Osteoblast (primary cell): ENCODE results near the gene AIMP1. TPM values are rescaled to one million over a fixed set of nuclear protein-coding genes. Genes with fewer than 3 reads are reported as not detected.

Source experiments
- DNase-seq: peaks from one replicate; pipeline ENCODE4 v3.0.0; 2011; ENCODE audit warnings: low spot score, mixed read lengths; ENCODE audit not compliant: insufficient read length; ENCODE audit errors: missing footprints
- H2AFZ ChIP-seq: 2 replicates; pipeline ENCODE4 v1.6.0; 2011; ENCODE audit warnings: mild to moderate bottlenecking, low read length
- H3K27ac ChIP-seq: 2 replicates; pipeline ENCODE4 v1.5.1; 2011; ENCODE audit warnings: mild to moderate bottlenecking, low read depth, low read length, moderate library complexity
- H3K27me3 ChIP-seq: 2 replicates; pipeline ENCODE4 v1.6.0; 2012; ENCODE audit warnings: mild to moderate bottlenecking, control low read depth, inconsistent platforms, low read length, moderate library complexity; ENCODE audit not compliant: insufficient read depth
- H3K36me3 ChIP-seq: 2 replicates; pipeline ENCODE4 v1.5.1; 2011; ENCODE audit warnings: mild to moderate bottlenecking, low read length, control low read depth, moderate library complexity; ENCODE audit not compliant: insufficient read depth
- H3K4me1 ChIP-seq: 2 replicates; pipeline ENCODE4 v1.5.1; 2011; ENCODE audit warnings: mild to moderate bottlenecking, low read length, control low read depth, moderate library complexity; ENCODE audit not compliant: insufficient read depth
- H3K4me2 ChIP-seq: 2 replicates; pipeline ENCODE4 v1.6.0; 2011; ENCODE audit warnings: mild to moderate bottlenecking, low read length; ENCODE audit not compliant: insufficient read depth
- H3K4me3 ChIP-seq: fragments of 200-600 bp; sonication (generic); 3 replicates; pipeline ENCODE4 v1.5.1; 2012; ENCODE audit warnings: mild to moderate bottlenecking, low read length, inconsistent platforms; ENCODE audit not compliant: insufficient read depth
- H3K79me2 ChIP-seq: 2 replicates; pipeline ENCODE4 v1.6.0; 2012; ENCODE audit warnings: mild to moderate bottlenecking, low read length, control low read depth, inconsistent platforms; ENCODE audit not compliant: insufficient read depth
- H3K9me3 ChIP-seq: 2 replicates; pipeline ENCODE4 v1.5.1; 2011; ENCODE audit warnings: low read depth, low read length, control low read depth
- H4K20me1 ChIP-seq: 2 replicates; pipeline ENCODE4 v1.6.0; 2012; ENCODE audit warnings: mild to moderate bottlenecking, low read length, control low read depth; ENCODE audit not compliant: insufficient read depth
- total RNA-seq: library from RNA; depleted of rRNA; stranded (reverse); fragments of >200 nt; gene quantifications from 2 replicates; pipeline ENCODE4 v1.2.3, GENCODE V29; 2012
- TF ChIP-seq, protein P1 (sequence below): IDR thresholded peaks from 2 replicates; pipeline ENCODE4 v1.5.1; 2011; ENCODE audit warnings: mild to moderate bottlenecking, low read depth, low read length, moderate library complexity; ENCODE audit errors: extremely low read depth

AIMP1 gene
- total RNA-seq, 1 donor, result 27.9 TPM

DNA sequence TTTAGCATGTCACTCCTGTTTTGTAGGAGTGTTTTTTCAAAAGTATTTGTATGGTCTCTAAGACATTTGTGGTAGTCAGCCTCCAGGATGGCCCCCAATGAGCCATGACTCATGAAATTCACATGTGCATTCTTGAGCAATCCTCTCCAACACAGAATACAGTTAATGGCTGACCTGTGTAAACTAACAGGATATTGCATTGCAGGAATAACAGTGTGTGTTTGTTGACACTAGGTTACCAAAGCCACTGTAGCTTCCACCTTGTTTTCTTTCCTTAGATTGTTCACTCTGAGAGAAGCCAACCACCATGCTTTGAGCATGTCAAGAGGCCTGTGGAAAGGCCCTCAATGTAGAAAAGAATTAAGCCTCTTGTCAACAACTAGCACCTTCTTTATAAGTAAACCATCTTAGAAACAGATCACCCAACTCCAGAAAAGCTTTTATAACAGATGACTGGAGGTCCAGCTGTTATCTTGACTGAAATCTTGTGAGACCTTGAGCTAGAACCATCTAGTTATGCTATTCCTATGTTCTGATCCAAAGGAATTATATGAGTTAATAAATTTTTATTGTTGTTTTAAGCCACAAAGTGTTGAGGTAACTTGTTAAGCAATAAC lies 28.9 kb upstream of the AIMP1 start:
- H2AFZ ChIP-seq, result no peak overlapping the region
- DNase-seq, result peak; percentile 66
- H3K36me3 ChIP-seq, result peaks cover 5% of the 10 kb centered on the region
- peaks cover 3% of the 10 kb centered on the region for H3K4me1 ChIP-seq
- peaks cover 2% of the 10 kb centered on the region for H3K79me2 ChIP-seq
- H3K9me3 ChIP-seq, result no peaks in the 10 kb centered on the region
- TF ChIP-seq, protein P1, sequence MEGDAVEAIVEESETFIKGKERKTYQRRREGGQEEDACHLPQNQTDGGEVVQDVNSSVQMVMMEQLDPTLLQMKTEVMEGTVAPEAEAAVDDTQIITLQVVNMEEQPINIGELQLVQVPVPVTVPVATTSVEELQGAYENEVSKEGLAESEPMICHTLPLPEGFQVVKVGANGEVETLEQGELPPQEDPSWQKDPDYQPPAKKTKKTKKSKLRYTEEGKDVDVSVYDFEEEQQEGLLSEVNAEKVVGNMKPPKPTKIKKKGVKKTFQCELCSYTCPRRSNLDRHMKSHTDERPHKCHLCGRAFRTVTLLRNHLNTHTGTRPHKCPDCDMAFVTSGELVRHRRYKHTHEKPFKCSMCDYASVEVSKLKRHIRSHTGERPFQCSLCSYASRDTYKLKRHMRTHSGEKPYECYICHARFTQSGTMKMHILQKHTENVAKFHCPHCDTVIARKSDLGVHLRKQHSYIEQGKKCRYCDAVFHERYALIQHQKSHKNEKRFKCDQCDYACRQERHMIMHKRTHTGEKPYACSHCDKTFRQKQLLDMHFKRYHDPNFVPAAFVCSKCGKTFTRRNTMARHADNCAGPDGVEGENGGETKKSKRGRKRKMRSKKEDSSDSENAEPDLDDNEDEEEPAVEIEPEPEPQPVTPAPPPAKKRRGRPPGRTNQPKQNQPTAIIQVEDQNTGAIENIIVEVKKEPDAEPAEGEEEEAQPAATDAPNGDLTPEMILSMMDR, result no peak
- no peaks in the 10 kb centered on the region for H4K20me1 ChIP-seq
- H3K4me3 ChIP-seq, result no peak overlapping the region
- peak overlapping the region; percentile 29 for H3K27ac ChIP-seq
- no peaks in the 10 kb centered on the region for H3K27me3 ChIP-seq
- H3K4me2 ChIP-seq, result no peak overlapping the region

GRCh38 chr4:106289737-106290136 lies 26.6 kb upstream of the AIMP1 start:
- peaks cover 3% of the 10 kb centered on the region for H3K4me1 ChIP-seq
- no peaks in the 10 kb centered on the region for H3K9me3 ChIP-seq
- no peaks in the 10 kb centered on the region for H3K79me2 ChIP-seq
- H3K4me3 ChIP-seq, result no peak overlapping the region
- no peaks in the 10 kb centered on the region for H3K27me3 ChIP-seq
- H2AFZ ChIP-seq, result no peak overlapping the region
- no peak overlapping the region for H3K27ac ChIP-seq
- H3K36me3 ChIP-seq, result peaks cover 17% of the 10 kb centered on the region
- no peaks in the 10 kb centered on the region for H4K20me1 ChIP-seq
- no peak for DNase-seq
- TF ChIP-seq, protein P1, result no peak
- H3K4me2 ChIP-seq, result no peak overlapping the region

GRCh38 chr4:106291678-106292077 lies 24.7 kb upstream of the AIMP1 start:
- Histone ChIP-seq H3K79me2 (no peaks in the 10 kb centered on the region), H3K9me3 (no peaks in the 10 kb centered on the region), H3K36me3 (peaks cover 22% of the 10 kb centered on the region), H3K4me3 (no peak overlapping the region), H3K27me3 (no peaks in the 10 kb centered on the region), H2AFZ (no peak overlapping the region), H3K4me1 (peaks cover 3% of the 10 kb centered on the region), H3K4me2 (no peak overlapping the region), H3K27ac (no peak overlapping the region), H4K20me1 (no peaks in the 10 kb centered on the region)
- peak; percentile 43 for DNase-seq
- TF ChIP-seq, protein P1, result no peak

DNA sequence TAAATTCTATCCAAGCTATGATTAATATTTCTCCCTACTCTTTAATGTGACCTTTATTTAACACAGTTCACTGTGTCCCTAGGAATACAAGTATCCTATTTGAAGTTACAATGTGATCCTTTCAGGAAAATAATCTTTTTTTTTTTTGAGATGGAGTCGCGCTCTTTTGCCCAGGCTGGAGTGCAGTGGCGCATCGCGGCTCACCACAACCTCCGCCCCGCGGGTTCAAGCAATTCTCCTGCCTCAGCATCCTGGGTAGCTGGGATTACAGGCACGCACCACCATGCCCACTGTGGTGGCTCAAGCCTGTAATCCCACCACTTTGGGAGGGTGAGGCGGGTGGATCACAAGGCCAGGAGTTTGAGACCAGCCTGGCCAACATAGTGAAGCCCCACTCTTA lies 22.3 kb upstream of the AIMP1 start:
- Histone ChIP-seq H3K4me2 (no peak overlapping the region), H3K27me3 (no peaks in the 10 kb centered on the region), H2AFZ (no peak overlapping the region), H3K4me3 (no peak overlapping the region), H3K27ac (no peak overlapping the region), H4K20me1 (no peaks in the 10 kb centered on the region), H3K4me1 (peaks cover 3% of the 10 kb centered on the region), H3K36me3 (peaks cover 22% of the 10 kb centered on the region), H3K79me2 (no peaks in the 10 kb centered on the region), H3K9me3 (no peaks in the 10 kb centered on the region)
- no peak for DNase-seq
- TF ChIP-seq, protein P1, result no peak
